CD14-positive monocyte (primary cell): ENCODE measurements around the gene QPCT. TPM values are rescaled to one million over a fixed set of nuclear protein-coding genes. Genes with fewer than 3 reads are reported as not detected.

Experiments used
- DNase-seq, 3 donors: peaks; one replicate each; pipeline ENCODE4 v3.0.0-alpha.2; 2011 to 2022
- H2AFZ ChIP-seq: 2 replicates; pipeline ENCODE4 v1.6.0; 2012; ENCODE audit warnings: mild to moderate bottlenecking, low read depth, low read length, inconsistent platforms; ENCODE audit not compliant: insufficient read depth, poor library complexity, severe bottlenecking
- H3K27ac ChIP-seq, 2 donors: 1 replicate in 1 of 2; 2 replicates in 1 of 2; pipeline ENCODE4 v1.5.1; 2012 to 2013; ENCODE audit warnings: low read length in 2 of 2, control low read depth in 1 of 2, inconsistent platforms in 1 of 2, low read depth in 1 of 2, mild to moderate bottlenecking in 1 of 2
- H3K27me3 ChIP-seq, 2 donors: one replicate each; pipeline versions ENCODE4 v1.6.0 to v1.6.1; 2011 to 2013; ENCODE audit warnings: low read length in 2 of 2; ENCODE audit not compliant: control insufficient read depth in 2 of 2, insufficient read depth in 2 of 2
- H3K36me3 ChIP-seq, 2 donors: replicated peaks in 1 of 2; 1 replicate in 1 of 2; 2 replicates in 1 of 2; pipeline versions ENCODE4 v1.5.1 to v1.6.1; 2012 to 2013; ENCODE audit warnings: low read length in 2 of 2, control low read depth in 1 of 2, inconsistent platforms in 1 of 2, mild to moderate bottlenecking in 1 of 2; ENCODE audit not compliant: insufficient read depth in 2 of 2, control insufficient read depth in 1 of 2
- H3K4me1 ChIP-seq, 2 donors: 1 replicate in 1 of 2; 2 replicates in 1 of 2; pipeline versions ENCODE4 v1.5.1 to v1.6.1; 2012 to 2013; ENCODE audit warnings: low read length in 2 of 2, control low read depth in 1 of 2, inconsistent platforms in 1 of 2, mild to moderate bottlenecking in 1 of 2, moderate library complexity in 1 of 2; ENCODE audit not compliant: insufficient read depth in 2 of 2, control insufficient read depth in 1 of 2
- H3K4me2 ChIP-seq: replicated peaks from 2 replicates; pipeline ENCODE3; 2012; ENCODE audit warnings: low read length, moderate library complexity, mild to moderate bottlenecking; ENCODE audit not compliant: poor library complexity, severe bottlenecking; ENCODE audit errors: extremely low read depth
- H3K4me3 ChIP-seq, 3 experiments: fragments of 200-600 bp in 1 of 3; sonication (generic) in 1 of 3; replicated peaks in 1 of 3; 1 replicate in 2 of 3; 2 replicates in 1 of 3; pipeline ENCODE4 v1.5.1; 2011 to 2013; ENCODE audit warnings: low read length in 3 of 3, mild to moderate bottlenecking in 3 of 3, control low read depth in 2 of 3, low read depth in 2 of 3, inconsistent platforms in 1 of 3, moderate library complexity in 1 of 3
- H3K79me2 ChIP-seq: 2 replicates; pipeline ENCODE4 v1.6.0; 2012; ENCODE audit warnings: mild to moderate bottlenecking, control low read depth, inconsistent platforms, low read length, moderate library complexity; ENCODE audit not compliant: insufficient read depth
- H3K9ac ChIP-seq: 2 replicates; pipeline ENCODE4 v1.6.0; 2017; ENCODE audit warnings: low read length, mild to moderate bottlenecking; ENCODE audit not compliant: insufficient read depth, poor library complexity, severe bottlenecking
- H3K9me3 ChIP-seq, 2 donors: replicated peaks in 1 of 2; 1 replicate in 1 of 2; 2 replicates in 1 of 2; pipeline versions ENCODE4 v1.5.1 to v1.6.1; 2012 to 2013; ENCODE audit warnings: low read length in 2 of 2, control low read depth in 1 of 2; ENCODE audit not compliant: control insufficient read depth in 1 of 2, insufficient read depth in 1 of 2
- H4K20me1 ChIP-seq: 2 replicates; pipeline ENCODE4 v1.6.0; 2012; ENCODE audit warnings: mild to moderate bottlenecking, low read length, control low read depth, moderate library complexity; ENCODE audit not compliant: insufficient read depth
- H3K27ac Mint-ChIP-seq, 7 donors: one replicate each; pipeline ENCODE4 v1.8.0; 2020; ENCODE audit warnings: mild to moderate bottlenecking in 7 of 7, mixed read lengths in 7 of 7, moderate library complexity in 6 of 7, inconsistent platforms in 2 of 7
- H3K27me3 Mint-ChIP-seq, 3 donors: one replicate each; pipeline ENCODE4 v1.8.0; 2021 to 2022; ENCODE audit warnings: low read depth in 3 of 3, mild to moderate bottlenecking in 3 of 3, mixed read lengths in 3 of 3, moderate library complexity in 3 of 3, inconsistent platforms in 1 of 3
- H3K36me3 Mint-ChIP-seq, 2 donors: one replicate each; pipeline ENCODE4 v1.8.0; 2020; ENCODE audit warnings: mixed read lengths in 2 of 2, inconsistent platforms in 1 of 2, mild to moderate bottlenecking in 1 of 2
- H3K4me1 Mint-ChIP-seq: one replicate; pipeline ENCODE4 v1.8.0; 2020; ENCODE audit warnings: mild to moderate bottlenecking, mixed read lengths
- H3K4me3 Mint-ChIP-seq, 2 donors: one replicate each; pipeline ENCODE4 v1.8.0; 2020; ENCODE audit warnings: mild to moderate bottlenecking in 2 of 2, mixed read lengths in 2 of 2, moderate library complexity in 1 of 2
- H3K9me3 Mint-ChIP-seq, 7 donors: one replicate each; pipeline ENCODE4 v1.8.0; 2020 to 2022; ENCODE audit warnings: mixed read lengths in 7 of 7, mild to moderate bottlenecking in 6 of 7, moderate library complexity in 6 of 7, inconsistent platforms in 2 of 7
- CTCF ChIP-seq: fragments of 200-600 bp; IDR thresholded peaks from one replicate; pipeline ENCODE4 v1.8.0; 2022; ENCODE audit warnings: antibody characterized with exemption, mild to moderate bottlenecking
- WGBS: methylation state at CpG from one replicate; pipeline ENCODE4 v1.1.5; 2013; ENCODE audit warnings: missing lambda C conversion rate; ENCODE audit not compliant: insufficient coverage; 5-methylcytosine and 5-hydroxymethylcytosine counted together
- intact Hi-C, 2 donors: fragments of 100-400 bp; cut with micrococcal nuclease; formaldehyde crosslinking; loops; one replicate each; pipeline versions ENCODE4 v1.15.0 to v1.15.1; 2023
- polyA plus RNA-seq, 3 donors: library from polyadenylated mRNA; depleted of rRNA in 1 of 3; unstranded in 2 of 3; stranded (reverse) in 1 of 3; fragments of 300-500 nt in 2 of 3; fragments of >200 nt in 1 of 3; fragmentation: Illumina TruSeq in 2 of 3; gene quantifications; 1 replicate in 2 of 3; 2 replicates in 1 of 3; pipeline ENCODE4 v1.2.3, GENCODE V29; 2012 to 2021

The QPCT gene
- polyA plus RNA-seq, 3 donors, result 54.7 to 302 (median 272) TPM

- H3K27ac Mint-ChIP-seq, result no peak overlapping the region
- Histone ChIP-seq H3K9ac (no peak overlapping the region), H3K27ac (no peak overlapping the region), H3K36me3 (peaks cover 44 to 88% of the 10 kb centered on the region in 2 donors), H3K27me3 (no peaks in the 10 kb centered on the region), H3K79me2 (peaks cover 17% of the 10 kb centered on the region), H4K20me1 (peaks cover 67% of the 10 kb centered on the region), H3K4me2 (no peak overlapping the region), H3K9me3 (no peaks in the 10 kb centered on the region), H2AFZ (no peak overlapping the region), H3K4me3 (no peak overlapping the region), H3K4me1 (no peaks in the 10 kb centered on the region)
- no peaks in the 10 kb centered on the region for H3K27me3 Mint-ChIP-seq
- DNase-seq, result no peak
- intact Hi-C loops, result no loop called here
- no peaks in the 10 kb centered on the region for H3K9me3 Mint-ChIP-seq
- WGBS, result 92% methylated on average over 1 of the region's 3 CpGs
- TF ChIP-seq CTCF, result no peak
- peaks cover 53% of the 10 kb centered on the region in 2 donors for H3K36me3 Mint-ChIP-seq
- H3K4me3 Mint-ChIP-seq, result no peak overlapping the region
- H3K4me1 Mint-ChIP-seq, result peaks cover 7% of the 10 kb centered on the region
Observed at GRCh38 chr2:37361216-37361815, 16.9 kb downstream of the QPCT start.

- Mint-ChIP-seq H3K4me3 (no peak overlapping the region), H3K27ac (peak overlapping the region in 1 of 7 donors; percentile 14), H3K27me3 (no peaks in the 10 kb centered on the region), H3K9me3 (no peaks in the 10 kb centered on the region), H3K36me3 (peaks cover 54 to 56% of the 10 kb centered on the region in 2 donors), H3K4me1 (peaks cover 15% of the 10 kb centered on the region)
- no peak overlapping the region for H2AFZ ChIP-seq
- H3K4me3 ChIP-seq, result no peak overlapping the region
- TF ChIP-seq CTCF, result no peak
- H3K36me3 ChIP-seq, result peaks cover 48 to 87% of the 10 kb centered on the region in 2 donors
- no peak overlapping the region for H3K27ac ChIP-seq
- H3K79me2 ChIP-seq, result peaks cover 11% of the 10 kb centered on the region
- no peak for DNase-seq
- H4K20me1 ChIP-seq, result peaks cover 63% of the 10 kb centered on the region
- H3K4me2 ChIP-seq, result no peak overlapping the region
- no peaks in the 10 kb centered on the region for H3K9me3 ChIP-seq
- no peak overlapping the region for H3K9ac ChIP-seq
- no peaks in the 10 kb centered on the region for H3K27me3 ChIP-seq
- intact Hi-C loops, result no loop called here
- H3K4me1 ChIP-seq, result no peaks in the 10 kb centered on the region
- WGBS, result over 99% methylated on average over 6 of the region's 9 CpGs
Observed at GRCh38 chr2:37361994-37362698, 17.7 kb downstream of the QPCT start.
